HG03280 (cell line): ENCODE measurements around the gene OR10H3.
"Not testable (repeated sequence)": the region's sequence is repeated elsewhere in the genome, so short reads cannot be mapped to it uniquely, and the experiment has no call there.

Experiments
- ATAC-seq: cut with Tn5 transposase; IDR thresholded peaks from one replicate; pipeline ENCODE4 v1.9.1; 2021; ENCODE audit warnings: mild to moderate bottlenecking, moderate library complexity; ENCODE audit not compliant: unreplicated experiment

OR10H3 gene

GRCh38 chr19:15737722-15738121 lies at the start of gene OR10H3:
Gene OR10H3 (plus strand): TSS chr19:15737985. CDS start chr19:15741393, 3,408 bp downstream.
- no peak for ATAC-seq

GRCh38 chr19:15696654-15697194 lies 41.1 kb upstream of the OR10H3 start:
- no peak for ATAC-seq

- no peak for ATAC-seq
These were observed 35.8 kb upstream of the OR10H3 start for GRCh38 chr19:15701757-15702533.

- ATAC-seq, result no peak
These were observed 35.3 kb upstream of the OR10H3 start for GRCh38 chr19:15702534-15702930.

GRCh38 chr19:15714638-15715037 lies 23.1 kb upstream of the OR10H3 start:
- no peak for ATAC-seq

GRCh38 chr19:15715642-15716041 lies 22.1 kb upstream of the OR10H3 start:
- no peak for ATAC-seq

GRCh38 chr19:15717809-15718208 lies 20.0 kb upstream of the OR10H3 start:
- no peak for ATAC-seq

GRCh38 chr19:15721268-15721667 lies 16.5 kb upstream of the OR10H3 start:
- ATAC-seq, result no peak

- ATAC-seq, result no peak
These were observed 14.8 kb upstream of the OR10H3 start for GRCh38 chr19:15722956-15723355.

- ATAC-seq, result no peak
These were observed 10.1 kb upstream of the OR10H3 start, which contains the start of gene OR10H2 for GRCh38 chr19:15727724-15728123. Gene OR10H2 (plus strand): TSS chr19:15728024. CDS start chr19:15728044, 20 bp downstream.

- no peak for ATAC-seq
These were observed 7.2 kb upstream of the OR10H3 start for GRCh38 chr19:15730538-15730937.

GRCh38 chr19:15732388-15732787 lies 5.4 kb upstream of the OR10H3 start:
- ATAC-seq, result no peak

GRCh38 chr19:15733895-15734294 lies 3.9 kb upstream of the OR10H3 start:
- no peak for ATAC-seq

GRCh38 chr19:15740785-15741184 lies 3.0 kb downstream of the OR10H3 start:
- no peak for ATAC-seq

- ATAC-seq, result no peak
These were observed 10.5 kb downstream of the OR10H3 start for GRCh38 chr19:15748239-15748638.

- no peak for ATAC-seq
These were observed 20.6 kb downstream of the OR10H3 start for GRCh38 chr19:15758379-15758778.

GRCh38 chr19:15759962-15760565 lies 22.3 kb downstream of the OR10H3 start:
- ATAC-seq, result no peak

- ATAC-seq, result no peak
These were observed 31.8 kb downstream of the OR10H3 start for GRCh38 chr19:15769586-15769985.

GRCh38 chr19:15774159-15774558 lies 36.4 kb downstream of the OR10H3 start:
- ATAC-seq, result not testable (repeated sequence)

- no peak for ATAC-seq
These were observed 37.5 kb downstream of the OR10H3 start for GRCh38 chr19:15775249-15775648.

GRCh38 chr19:15776264-15776663 lies 38.5 kb downstream of the OR10H3 start:
- no peak for ATAC-seq
